MM.1S (cell line): Measurements from ENCODE around the gene SPATA7.

ENCODE experiments used
- DNase-seq: peaks from one replicate; pipeline ENCODE4 v3.0.0-alpha.2; 2015
- H2AFZ ChIP-seq: fragments of 300-600 bp; sonication (generic); 2 replicates; pipeline ENCODE4 v1.6.0; 2016; ENCODE audit warnings: antibody characterized with exemption, low read length
- H3F3A ChIP-seq: fragments of 300-600 bp; sonication (generic); 2 replicates; pipeline ENCODE4 v1.6.1; 2016; ENCODE audit warnings: mild to moderate bottlenecking, antibody characterized with exemption, low read length, moderate library complexity, mixed read lengths; ENCODE audit not compliant: insufficient read depth
- H3K27ac ChIP-seq: fragments of 300-600 bp; sonication (generic); 2 replicates; pipeline ENCODE4 v1.5.1; 2016; ENCODE audit warnings: mild to moderate bottlenecking, low read length
- H3K27me3 ChIP-seq: fragments of 300-600 bp; sonication (generic); replicated peaks from 2 replicates; pipeline ENCODE4 v1.6.0; 2016; ENCODE audit warnings: low read length; ENCODE audit not compliant: insufficient read depth
- H3K36me3 ChIP-seq: fragments of 300-600 bp; sonication (generic); replicated peaks from 2 replicates; pipeline ENCODE4 v1.6.1; 2016; ENCODE audit warnings: mild to moderate bottlenecking, low read length, mixed read lengths; ENCODE audit not compliant: insufficient read depth
- H3K4me1 ChIP-seq: fragments of 300-600 bp; sonication (generic); 2 replicates; pipeline ENCODE4 v1.6.1; 2016; ENCODE audit warnings: low read length, mixed read lengths
- H3K4me2 ChIP-seq: fragments of 300-600 bp; sonication (generic); 2 replicates; pipeline ENCODE4 v1.6.0; 2016; ENCODE audit warnings: low read depth, low read length
- H3K4me3 ChIP-seq: fragments of 300-600 bp; sonication (generic); 2 replicates; pipeline ENCODE4 v1.5.1; 2016; ENCODE audit warnings: low read length, mixed read lengths
- H3K79me2 ChIP-seq: fragments of 300-600 bp; sonication (generic); 2 replicates; pipeline ENCODE4 v1.6.1; 2016; ENCODE audit warnings: mixed run types, low read length, mixed read lengths
- H3K9ac ChIP-seq: fragments of 300-600 bp; sonication (generic); 2 replicates; pipeline ENCODE4 v1.6.1; 2016; ENCODE audit warnings: low read length, mixed read lengths
- H3K9me2 ChIP-seq: fragments of 300-600 bp; sonication (generic); replicated peaks from 2 replicates; pipeline ENCODE4 v1.6.1; 2016; ENCODE audit warnings: mild to moderate bottlenecking, low read length, mixed read lengths; ENCODE audit not compliant: insufficient read depth
- H3K9me3 ChIP-seq: fragments of 300-600 bp; sonication (generic); replicated peaks from 2 replicates; pipeline ENCODE4 v1.6.1; 2016; ENCODE audit warnings: mild to moderate bottlenecking, low read length, mixed read lengths; ENCODE audit not compliant: insufficient read depth
- H4K20me1 ChIP-seq: fragments of 300-600 bp; sonication (generic); 2 replicates; pipeline ENCODE4 v1.6.1; 2016; ENCODE audit warnings: mild to moderate bottlenecking, low read length, moderate library complexity, mixed read lengths; ENCODE audit not compliant: insufficient read depth
- CTCF ChIP-seq: fragments of 300-600 bp; sonication (generic); IDR thresholded peaks from 2 replicates; pipeline ENCODE4 v1.5.1; 2016; ENCODE audit warnings: antibody characterized with exemption, low read length, mixed read lengths
- EZH2 ChIP-seq: fragments of 300-600 bp; sonication (generic); optimal IDR thresholded peaks from 2 replicates; pipeline ENCODE3; 2017; ENCODE audit warnings: low read depth, mild to moderate bottlenecking, antibody characterized with exemption, low read length, mixed read lengths
- EZH2phosphoT487 ChIP-seq: fragments of 300-600 bp; sonication (generic); IDR thresholded peaks from 2 replicates; pipeline ENCODE4 v1.6.1; 2018; ENCODE audit warnings: antibody characterized with exemption, low read length

The SPATA7 gene

GRCh38 chr14:88352698-88353097 lies 32.8 kb upstream of the SPATA7 start:
- Histone ChIP-seq H3K4me3 (no peak overlapping the region), H4K20me1 (no peaks in the 10 kb centered on the region), H3K4me2 (no peak overlapping the region), H3K79me2 (no peaks in the 10 kb centered on the region), H3K9me3 (no peaks in the 10 kb centered on the region), H3K9me2 (no peaks in the 10 kb centered on the region), H3K9ac (no peak overlapping the region), H3F3A (no peaks in the 10 kb centered on the region), H2AFZ (no peak overlapping the region), H3K27me3 (no peaks in the 10 kb centered on the region), H3K36me3 (no peaks in the 10 kb centered on the region), H3K27ac (no peak overlapping the region), H3K4me1 (no peaks in the 10 kb centered on the region)
- DNase-seq: no peak
- TF ChIP-seq EZH2 (no peak), CTCF (no peak), EZH2phosphoT487 (no peak)

DNA sequence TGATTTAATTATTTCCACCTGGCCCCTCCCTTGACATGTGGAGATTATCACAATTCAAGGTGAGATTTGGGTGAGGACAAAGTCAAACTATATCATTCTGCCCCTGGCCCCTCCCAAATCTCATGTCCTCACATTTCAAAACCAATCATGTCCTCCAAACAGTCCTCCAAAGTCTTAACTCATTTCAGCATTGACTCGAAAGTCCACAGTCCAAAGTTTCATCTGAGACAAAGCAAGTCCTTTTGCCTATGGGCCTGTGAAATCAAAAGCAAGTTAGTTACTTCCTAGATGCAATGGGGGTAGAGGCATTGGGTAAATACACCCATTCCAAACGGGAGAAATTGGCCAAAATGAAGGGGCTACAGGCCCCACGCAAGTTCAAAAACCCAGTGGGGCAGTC lies 31.1 kb upstream of the SPATA7 start:
- Histone ChIP-seq H3K4me1 (no peaks in the 10 kb centered on the region), H3F3A (no peaks in the 10 kb centered on the region), H3K9me2 (no peaks in the 10 kb centered on the region), H3K4me2 (no peak overlapping the region), H4K20me1 (no peaks in the 10 kb centered on the region), H3K4me3 (no peak overlapping the region), H3K79me2 (no peaks in the 10 kb centered on the region), H3K27ac (no peak overlapping the region), H3K27me3 (no peaks in the 10 kb centered on the region), H3K9ac (no peak overlapping the region), H3K9me3 (no peaks in the 10 kb centered on the region), H2AFZ (no peak overlapping the region), H3K36me3 (no peaks in the 10 kb centered on the region)
- DNase-seq: no peak
- no peak for TF ChIP-seq EZH2phosphoT487
- no peak for TF ChIP-seq CTCF
- no peak for TF ChIP-seq EZH2

- Histone ChIP-seq H3K4me2 (no peak overlapping the region), H3K27me3 (no peaks in the 10 kb centered on the region), H3F3A (no peaks in the 10 kb centered on the region), H3K9me3 (no peaks in the 10 kb centered on the region), H3K4me3 (no peak overlapping the region), H3K27ac (no peak overlapping the region), H2AFZ (no peak overlapping the region), H3K4me1 (no peaks in the 10 kb centered on the region), H3K9me2 (no peaks in the 10 kb centered on the region), H4K20me1 (no peaks in the 10 kb centered on the region), H3K36me3 (no peaks in the 10 kb centered on the region), H3K79me2 (no peaks in the 10 kb centered on the region), H3K9ac (no peak overlapping the region)
- TF ChIP-seq EZH2phosphoT487 (no peak), EZH2 (no peak)
- DNase-seq: no peak
Measured at GRCh38 chr14:88359500-88359899, 26.0 kb upstream of the SPATA7 start.

DNA sequence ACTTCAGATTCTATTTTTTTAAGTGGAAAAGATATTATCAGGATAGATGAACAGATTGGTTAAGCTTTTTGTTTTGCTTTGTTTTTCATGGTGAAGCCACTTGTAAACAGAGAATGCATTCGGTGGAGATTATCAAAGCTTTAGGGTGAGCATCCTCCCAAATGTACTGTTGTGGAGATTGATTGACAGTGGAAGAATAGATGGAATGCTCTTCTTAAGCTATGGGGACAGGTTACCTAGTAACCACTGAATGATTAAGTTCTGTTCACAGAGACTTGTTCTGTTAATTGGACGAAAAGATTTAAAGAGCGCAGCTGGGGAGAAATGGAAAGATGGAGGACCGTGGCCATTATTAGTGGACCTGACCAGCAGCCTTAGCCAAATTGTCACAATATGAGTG lies 21.8 kb upstream of the SPATA7 start:
- no peaks in the 10 kb centered on the region for H3K4me1 ChIP-seq
- H3K4me3 ChIP-seq: no peak overlapping the region
- no peak overlapping the region for H2AFZ ChIP-seq
- no peak for DNase-seq
- H3K79me2 ChIP-seq: no peaks in the 10 kb centered on the region
- H3K9me3 ChIP-seq: no peaks in the 10 kb centered on the region
- no peaks in the 10 kb centered on the region for H4K20me1 ChIP-seq
- no peak overlapping the region for H3K27ac ChIP-seq
- H3K36me3 ChIP-seq: no peaks in the 10 kb centered on the region
- H3K27me3 ChIP-seq: no peaks in the 10 kb centered on the region
- no peak overlapping the region for H3K9ac ChIP-seq
- H3K9me2 ChIP-seq: no peaks in the 10 kb centered on the region
- no peak for TF ChIP-seq EZH2
- no peak for TF ChIP-seq EZH2phosphoT487
- no peak for TF ChIP-seq CTCF
- H3F3A ChIP-seq: no peaks in the 10 kb centered on the region
- H3K4me2 ChIP-seq: no peak overlapping the region
